Endothelial cell of umbilical vein (primary cell): ENCODE results near the gene TSR1. TPM values are rescaled to one million over a fixed set of nuclear protein-coding genes. Genes with fewer than 3 reads are reported as not detected.
A peak's percentile ranks its signal among the peaks of the same experiment; 100 is the strongest.

Source experiments
- BruUV-seq: library from RNA; stranded (reverse); fragments of 400-500 nt; replicated peaks from 2 replicates; lab custom pipeline; 2021; lab: Mats Ljungman, UMichigan
- CTCF ChIA-PET: fragments of 300-600, 350-600 bp; sonication (Branson Sonifier 250); formaldehyde crosslinking; loops from one replicate; lab custom pipeline; 2021; ENCODE audit warnings: antibody characterized with exemption, inconsistent platforms; lab: Charles Lee
- POLR2A ChIA-PET: fragments of 300-600, 350-600 bp; sonication (Branson Sonifier 250); formaldehyde crosslinking; loops from one replicate; lab custom pipeline; 2021; ENCODE audit warnings: antibody characterized with exemption, inconsistent platforms; lab: Charles Lee
- DNase-seq: peaks from one replicate; pipeline ENCODE4 v3.0.0-alpha.2; 2011; ENCODE audit warnings: low read depth, low spot score
- FAIRE-seq: peaks from 2 replicates; lab custom pipeline; 2011; peaks lifted over from hg19 to GRCh38; lab: Jason Lieb, UNC
- H2AFZ ChIP-seq: 2 replicates; pipeline ENCODE4 v1.6.0; 2012; ENCODE audit warnings: low read depth, low read length, control low read depth, inconsistent platforms
- H3K27ac ChIP-seq: 2 replicates; pipeline ENCODE4 v1.5.1; 2011; ENCODE audit warnings: low read depth, mild to moderate bottlenecking, control low read depth, low read length, moderate library complexity; ENCODE audit not compliant: insufficient read depth
- H3K27me3 ChIP-seq, 2 experiments: 2 replicates each; pipeline versions ENCODE4 v1.6.0 to v1.6.1; 2011; ENCODE audit warnings: low read length in 2 of 2, mixed read lengths in 1 of 2; ENCODE audit not compliant: control insufficient read depth in 2 of 2, insufficient read depth in 2 of 2
- H3K36me3 ChIP-seq, 2 experiments: 2 replicates in 1 of 2; 3 replicates in 1 of 2; pipeline ENCODE4 v1.5.1; 2011; ENCODE audit warnings: low read length in 2 of 2, mild to moderate bottlenecking in 1 of 2, moderate library complexity in 1 of 2; ENCODE audit not compliant: control insufficient read depth in 2 of 2, insufficient read depth in 2 of 2; ENCODE audit errors: extremely low read depth in 1 of 2
- H3K4me1 ChIP-seq: 3 replicates; pipeline ENCODE4 v1.5.1; 2011; ENCODE audit warnings: mild to moderate bottlenecking, low read length; ENCODE audit not compliant: control insufficient read depth, insufficient read depth; ENCODE audit errors: extremely low read depth
- H3K4me2 ChIP-seq: 2 replicates; pipeline ENCODE4 v1.6.1; 2011; ENCODE audit warnings: low read length, control low read depth, mixed read lengths; ENCODE audit not compliant: insufficient read depth
- H3K4me3 ChIP-seq, 3 experiments: fragments of 200-600 bp in 1 of 3; sonication (generic), shearing (Covaris generic) in 1 of 3; replicated peaks in 1 of 3; 2 replicates each; pipeline ENCODE4 v1.5.1; 2011 to 2016; ENCODE audit warnings: control low read depth in 3 of 3, low read length in 3 of 3, mild to moderate bottlenecking in 2 of 3, inconsistent platforms in 1 of 3, low read depth in 1 of 3, moderate library complexity in 1 of 3; ENCODE audit not compliant: insufficient read depth in 1 of 3
- H3K79me2 ChIP-seq: 2 replicates; pipeline ENCODE4 v1.6.0; 2012; ENCODE audit warnings: low read length, inconsistent platforms; ENCODE audit not compliant: control insufficient read depth, insufficient read depth
- H3K9ac ChIP-seq: replicated peaks from 2 replicates; pipeline ENCODE3; 2011; ENCODE audit warnings: low read length, control low read depth; ENCODE audit not compliant: insufficient read depth; ENCODE audit errors: extremely low read depth
- H3K9me1 ChIP-seq: replicated peaks from 3 replicates; pipeline ENCODE4 v1.6.0; 2011; ENCODE audit warnings: mild to moderate bottlenecking, low read length; ENCODE audit not compliant: control insufficient read depth, insufficient read depth; ENCODE audit errors: extremely low read depth
- H3K9me3 ChIP-seq: replicated peaks from 2 replicates; pipeline ENCODE4 v1.5.1; 2012; ENCODE audit warnings: low read length, inconsistent platforms; ENCODE audit not compliant: control insufficient read depth, insufficient read depth
- H4K20me1 ChIP-seq: replicated peaks from 2 replicates; pipeline ENCODE3; 2011; ENCODE audit warnings: mild to moderate bottlenecking, low read length; ENCODE audit not compliant: control insufficient read depth, insufficient read depth; ENCODE audit errors: extremely low read depth
- EZH2 ChIP-seq: IDR thresholded peaks from 2 replicates; pipeline ENCODE4 v1.6.1; 2012; ENCODE audit warnings: borderline replicate concordance, low read depth, mild to moderate bottlenecking, moderate library complexity, low read length, inconsistent platforms; ENCODE audit not compliant: severe bottlenecking
- FOS ChIP-seq: IDR thresholded peaks from 2 replicates; pipeline ENCODE4 v1.6.1; 2011; ENCODE audit warnings: mild to moderate bottlenecking, low read length, moderate library complexity, borderline replicate concordance; ENCODE audit not compliant: insufficient read depth
- GATA2 ChIP-seq: IDR thresholded peaks from 2 replicates; pipeline ENCODE4 v1.7.0; 2011; ENCODE audit warnings: low read depth, mild to moderate bottlenecking, moderate library complexity, mixed read lengths, low read length; ENCODE audit not compliant: insufficient read length, insufficient read depth
- JUN ChIP-seq: IDR thresholded peaks from 2 replicates; pipeline ENCODE4 v1.6.1; 2011; ENCODE audit warnings: borderline replicate concordance, low read depth; ENCODE audit not compliant: insufficient read length, insufficient read depth
- MAX ChIP-seq: IDR thresholded peaks from 2 replicates; pipeline ENCODE4 v1.6.1; 2011; ENCODE audit not compliant: insufficient read depth, insufficient read length
- MYC ChIP-seq: IDR thresholded peaks from one replicate; pipeline ENCODE4 v1.6.1; 2011; ENCODE audit warnings: mild to moderate bottlenecking, low read depth, low read length
- POLR2A ChIP-seq: IDR thresholded peaks from 2 replicates; pipeline ENCODE4 v1.6.1; 2012; ENCODE audit warnings: low read depth, mild to moderate bottlenecking, control low read depth, low read length
- POLR2AphosphoS5 ChIP-seq: IDR thresholded peaks from 2 replicates; pipeline ENCODE4 v1.6.1; 2012; ENCODE audit warnings: low read depth, mild to moderate bottlenecking, control low read depth, low read length, moderate library complexity; ENCODE audit not compliant: insufficient read depth
- dilution Hi-C: fragments of 300-500 bp; cut with MboI; formaldehyde crosslinking; loops from one replicate; pipeline ENCODE4 v1.15.0; 2019; ENCODE audit warnings: low sequenced_read_pairs; ENCODE audit not compliant: extremely low pct_ligation_motif_present
- intact Hi-C: fragments of 100-400 bp; cut with micrococcal nuclease; formaldehyde crosslinking; loops from one replicate; pipeline ENCODE4 v1.10.0; 2022
- polyA plus RNA-seq, 4 experiments: library from polyadenylated mRNA; depleted of rRNA in 3 of 4; stranded (reverse) in 3 of 4; unstranded in 1 of 4; fragments of >200 nt; gene quantifications; 2 replicates each; pipeline versions ENCODE4 v1.2.1 to v1.2.3, GENCODE V29; 2011 to 2012; ENCODE audit warnings: missing spikeins in 1 of 4
- total RNA-seq: library from RNA; stranded (reverse); gene quantifications from 2 replicates; pipeline ENCODE4 v1.2.3, GENCODE V29; 2021
- TF ChIP-seq, protein P1 (sequence below), 2 donors: IDR thresholded peaks; 1 replicate in 1 of 2; 2 replicates in 1 of 2; pipeline ENCODE4 v1.5.1; 2011; ENCODE audit warnings: low read length in 2 of 2, mild to moderate bottlenecking in 2 of 2, moderate library complexity in 2 of 2, control low read depth in 1 of 2, inconsistent platforms in 1 of 2, low read depth in 1 of 2; ENCODE audit not compliant: insufficient read depth in 1 of 2; ENCODE audit errors: extremely low read depth in 1 of 2

TSR1 gene
- total and polyA plus RNA-seq, 2 donors (not counting 3 experiments of a cell fraction or from before 2014, with no cell fraction given): 6.2 to 39.9 TPM

GRCh38 chr17:2338315-2338657, 2.0 kb upstream of the TSR1 start:
- BruUV-seq: TSS peak; percentile 5
- H3K27ac ChIP-seq: no peak overlapping the region
- H3K9ac ChIP-seq: peak overlapping the region; percentile 67
- H2AFZ ChIP-seq: peak overlapping the region; percentile 55
- H3K4me1 ChIP-seq: peaks cover 16% of the 10 kb centered on the region
- no peaks in the 10 kb centered on the region for H3K9me3 ChIP-seq
- peak overlapping the region; percentile 36 to 72 (median 50) for H3K4me3 ChIP-seq
- H3K9me1 ChIP-seq: no peaks in the 10 kb centered on the region
- peak overlapping the region; percentile 28 for H3K4me2 ChIP-seq
- intact Hi-C loops (loop anchor here (5.0 to 10.0 kb wide), 3 partner anchors 64 to 623 kb away; partner anchors contain the start of genes MNT and TLCD2), dilution Hi-C loops (no loop called here)
- TF ChIP-seq FOS (peak; percentile 24), GATA2 (no peak)
- DNase-seq (peak; percentile 33), FAIRE-seq (no peak)
- ChIA-PET CTCF (interaction anchor here (0.6 to 5.4 kb wide), 4 partner anchors 8 to 283 kb away, joined by 3 to 42 read pairs (median 3); no protein-coding TSS in a partner anchor), POLR2A (no interaction called here)
- H3K27me3 ChIP-seq: no peaks in the 10 kb centered on the region
- H3K36me3 ChIP-seq: peaks cover 8 to 9% of the 10 kb centered on the region in 2 experiments
- H4K20me1 ChIP-seq: no peaks in the 10 kb centered on the region
- H3K79me2 ChIP-seq: peaks cover 30% of the 10 kb centered on the region

- peaks cover 9 to 11% of the 10 kb centered on the region in 2 experiments for H3K36me3 ChIP-seq
- H3K79me2 ChIP-seq: peaks cover 31% of the 10 kb centered on the region
- intact Hi-C loops (loop anchor here (5.0 to 10.0 kb wide), 3 partner anchors 65 to 623 kb away; partner anchors contain the start of genes MNT and TLCD2), dilution Hi-C loops (no loop called here)
- H3K27me3 ChIP-seq: no peaks in the 10 kb centered on the region
- peak overlapping the region; percentile 83 for H2AFZ ChIP-seq
- H3K9ac ChIP-seq: peak overlapping the region; percentile 67
- peak; percentile 62 for FAIRE-seq
- peak; percentile 73 for DNase-seq
- ChIA-PET POLR2A (no interaction called here), CTCF (interaction anchor here (0.6 to 5.4 kb wide), 4 partner anchors 15 to 367 kb away, joined by 3 to 42 read pairs (median 3); no protein-coding TSS in a partner anchor)
- TF ChIP-seq, protein P1, sequence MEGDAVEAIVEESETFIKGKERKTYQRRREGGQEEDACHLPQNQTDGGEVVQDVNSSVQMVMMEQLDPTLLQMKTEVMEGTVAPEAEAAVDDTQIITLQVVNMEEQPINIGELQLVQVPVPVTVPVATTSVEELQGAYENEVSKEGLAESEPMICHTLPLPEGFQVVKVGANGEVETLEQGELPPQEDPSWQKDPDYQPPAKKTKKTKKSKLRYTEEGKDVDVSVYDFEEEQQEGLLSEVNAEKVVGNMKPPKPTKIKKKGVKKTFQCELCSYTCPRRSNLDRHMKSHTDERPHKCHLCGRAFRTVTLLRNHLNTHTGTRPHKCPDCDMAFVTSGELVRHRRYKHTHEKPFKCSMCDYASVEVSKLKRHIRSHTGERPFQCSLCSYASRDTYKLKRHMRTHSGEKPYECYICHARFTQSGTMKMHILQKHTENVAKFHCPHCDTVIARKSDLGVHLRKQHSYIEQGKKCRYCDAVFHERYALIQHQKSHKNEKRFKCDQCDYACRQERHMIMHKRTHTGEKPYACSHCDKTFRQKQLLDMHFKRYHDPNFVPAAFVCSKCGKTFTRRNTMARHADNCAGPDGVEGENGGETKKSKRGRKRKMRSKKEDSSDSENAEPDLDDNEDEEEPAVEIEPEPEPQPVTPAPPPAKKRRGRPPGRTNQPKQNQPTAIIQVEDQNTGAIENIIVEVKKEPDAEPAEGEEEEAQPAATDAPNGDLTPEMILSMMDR (IDR thresholded peaks at IDR 0.05; ENCODE audit: extremely low read depth in 1 of 2, insufficient read depth in 1 of 2, low read depth in 1 of 2, low read length in 2 of 2): peak in 1 of 2 donors; percentile 4
- TF ChIP-seq JUN: no peak
- no peak for TF ChIP-seq MAX
- no peak for TF ChIP-seq MYC
- no peak for TF ChIP-seq EZH2
- TF ChIP-seq POLR2AphosphoS5: peak; percentile 42
- peak; percentile 28 for TF ChIP-seq POLR2A
- no peak for TF ChIP-seq FOS
- no peak for TF ChIP-seq GATA2
- peak overlapping the region; percentile 36 to 72 (median 50) for H3K4me3 ChIP-seq
- H4K20me1 ChIP-seq: no peaks in the 10 kb centered on the region
- BruUV-seq: no TSS peak
- no peaks in the 10 kb centered on the region for H3K9me3 ChIP-seq
- peaks cover 16% of the 10 kb centered on the region for H3K4me1 ChIP-seq
- H3K27ac ChIP-seq: peak overlapping the region; percentile 29
- H3K9me1 ChIP-seq: no peaks in the 10 kb centered on the region
- peak overlapping the region; percentile 28 for H3K4me2 ChIP-seq
These were observed 1.5 kb upstream of the TSR1 start for GRCh38 chr17:2337544-2338314.
